Endothelial cell of umbilical vein (primary cell): ENCODE data around the gene SPAG17. TPM values are rescaled to one million over a fixed set of nuclear protein-coding genes. Genes with fewer than 3 reads are reported as not detected.

Experiments
- BruUV-seq: library from RNA; stranded (reverse); fragments of 400-500 nt; replicated peaks from 2 replicates; lab custom pipeline; 2021; lab: Mats Ljungman, UMichigan
- CTCF ChIA-PET: fragments of 300-600, 350-600 bp; sonication (Branson Sonifier 250); formaldehyde crosslinking; loops from one replicate; lab custom pipeline; 2021; ENCODE audit warnings: antibody characterized with exemption, inconsistent platforms; lab: Charles Lee
- POLR2A ChIA-PET: fragments of 300-600, 350-600 bp; sonication (Branson Sonifier 250); formaldehyde crosslinking; loops from one replicate; lab custom pipeline; 2021; ENCODE audit warnings: antibody characterized with exemption, inconsistent platforms; lab: Charles Lee
- DNase-seq: peaks from one replicate; pipeline ENCODE4 v3.0.0-alpha.2; 2011; ENCODE audit warnings: low read depth, low spot score
- FAIRE-seq: peaks from 2 replicates; lab custom pipeline; 2011; peaks lifted over from hg19 to GRCh38; lab: Jason Lieb, UNC
- H2AFZ ChIP-seq: 2 replicates; pipeline ENCODE4 v1.6.0; 2012; ENCODE audit warnings: low read depth, low read length, control low read depth, inconsistent platforms
- H3K27ac ChIP-seq: 2 replicates; pipeline ENCODE4 v1.5.1; 2011; ENCODE audit warnings: low read depth, mild to moderate bottlenecking, control low read depth, low read length, moderate library complexity; ENCODE audit not compliant: insufficient read depth
- H3K27me3 ChIP-seq, 2 experiments: 2 replicates each; pipeline versions ENCODE4 v1.6.0 to v1.6.1; 2011; ENCODE audit warnings: low read length in 2 of 2, mixed read lengths in 1 of 2; ENCODE audit not compliant: control insufficient read depth in 2 of 2, insufficient read depth in 2 of 2
- H3K36me3 ChIP-seq, 2 experiments: 2 replicates in 1 of 2; 3 replicates in 1 of 2; pipeline ENCODE4 v1.5.1; 2011; ENCODE audit warnings: low read length in 2 of 2, mild to moderate bottlenecking in 1 of 2, moderate library complexity in 1 of 2; ENCODE audit not compliant: control insufficient read depth in 2 of 2, insufficient read depth in 2 of 2; ENCODE audit errors: extremely low read depth in 1 of 2
- H3K4me1 ChIP-seq: 3 replicates; pipeline ENCODE4 v1.5.1; 2011; ENCODE audit warnings: mild to moderate bottlenecking, low read length; ENCODE audit not compliant: control insufficient read depth, insufficient read depth; ENCODE audit errors: extremely low read depth
- H3K4me2 ChIP-seq: 2 replicates; pipeline ENCODE4 v1.6.1; 2011; ENCODE audit warnings: low read length, control low read depth, mixed read lengths; ENCODE audit not compliant: insufficient read depth
- H3K4me3 ChIP-seq, 3 experiments: fragments of 200-600 bp in 1 of 3; sonication (generic), shearing (Covaris generic) in 1 of 3; replicated peaks in 1 of 3; 2 replicates each; pipeline ENCODE4 v1.5.1; 2011 to 2016; ENCODE audit warnings: control low read depth in 3 of 3, low read length in 3 of 3, mild to moderate bottlenecking in 2 of 3, inconsistent platforms in 1 of 3, low read depth in 1 of 3, moderate library complexity in 1 of 3; ENCODE audit not compliant: insufficient read depth in 1 of 3
- H3K79me2 ChIP-seq: 2 replicates; pipeline ENCODE4 v1.6.0; 2012; ENCODE audit warnings: low read length, inconsistent platforms; ENCODE audit not compliant: control insufficient read depth, insufficient read depth
- H3K9ac ChIP-seq: replicated peaks from 2 replicates; pipeline ENCODE3; 2011; ENCODE audit warnings: low read length, control low read depth; ENCODE audit not compliant: insufficient read depth; ENCODE audit errors: extremely low read depth
- H3K9me1 ChIP-seq: replicated peaks from 3 replicates; pipeline ENCODE4 v1.6.0; 2011; ENCODE audit warnings: mild to moderate bottlenecking, low read length; ENCODE audit not compliant: control insufficient read depth, insufficient read depth; ENCODE audit errors: extremely low read depth
- H3K9me3 ChIP-seq: replicated peaks from 2 replicates; pipeline ENCODE4 v1.5.1; 2012; ENCODE audit warnings: low read length, inconsistent platforms; ENCODE audit not compliant: control insufficient read depth, insufficient read depth
- H4K20me1 ChIP-seq: replicated peaks from 2 replicates; pipeline ENCODE3; 2011; ENCODE audit warnings: mild to moderate bottlenecking, low read length; ENCODE audit not compliant: control insufficient read depth, insufficient read depth; ENCODE audit errors: extremely low read depth
- EZH2 ChIP-seq: IDR thresholded peaks from 2 replicates; pipeline ENCODE4 v1.6.1; 2012; ENCODE audit warnings: borderline replicate concordance, low read depth, mild to moderate bottlenecking, moderate library complexity, low read length, inconsistent platforms; ENCODE audit not compliant: severe bottlenecking
- FOS ChIP-seq: IDR thresholded peaks from 2 replicates; pipeline ENCODE4 v1.6.1; 2011; ENCODE audit warnings: mild to moderate bottlenecking, low read length, moderate library complexity, borderline replicate concordance; ENCODE audit not compliant: insufficient read depth
- GATA2 ChIP-seq: IDR thresholded peaks from 2 replicates; pipeline ENCODE4 v1.7.0; 2011; ENCODE audit warnings: low read depth, mild to moderate bottlenecking, moderate library complexity, mixed read lengths, low read length; ENCODE audit not compliant: insufficient read length, insufficient read depth
- JUN ChIP-seq: IDR thresholded peaks from 2 replicates; pipeline ENCODE4 v1.6.1; 2011; ENCODE audit warnings: borderline replicate concordance, low read depth; ENCODE audit not compliant: insufficient read length, insufficient read depth
- MAX ChIP-seq: IDR thresholded peaks from 2 replicates; pipeline ENCODE4 v1.6.1; 2011; ENCODE audit not compliant: insufficient read depth, insufficient read length
- MYC ChIP-seq: IDR thresholded peaks from one replicate; pipeline ENCODE4 v1.6.1; 2011; ENCODE audit warnings: mild to moderate bottlenecking, low read depth, low read length
- POLR2AphosphoS5 ChIP-seq: IDR thresholded peaks from 2 replicates; pipeline ENCODE4 v1.6.1; 2012; ENCODE audit warnings: low read depth, mild to moderate bottlenecking, control low read depth, low read length, moderate library complexity; ENCODE audit not compliant: insufficient read depth
- dilution Hi-C: fragments of 300-500 bp; cut with MboI; formaldehyde crosslinking; loops from one replicate; pipeline ENCODE4 v1.15.0; 2019; ENCODE audit warnings: low sequenced_read_pairs; ENCODE audit not compliant: extremely low pct_ligation_motif_present
- intact Hi-C: fragments of 100-400 bp; cut with micrococcal nuclease; formaldehyde crosslinking; loops from one replicate; pipeline ENCODE4 v1.10.0; 2022
- polyA plus RNA-seq, 4 experiments: library from polyadenylated mRNA; depleted of rRNA in 3 of 4; stranded (reverse) in 3 of 4; unstranded in 1 of 4; fragments of >200 nt; gene quantifications; 2 replicates each; pipeline versions ENCODE4 v1.2.1 to v1.2.3, GENCODE V29; 2011 to 2012; ENCODE audit warnings: missing spikeins in 1 of 4
- total RNA-seq: library from RNA; stranded (reverse); gene quantifications from 2 replicates; pipeline ENCODE4 v1.2.3, GENCODE V29; 2021
- TF ChIP-seq, protein P1 (sequence below), 2 donors: IDR thresholded peaks; 1 replicate in 1 of 2; 2 replicates in 1 of 2; pipeline ENCODE4 v1.5.1; 2011; ENCODE audit warnings: low read length in 2 of 2, mild to moderate bottlenecking in 2 of 2, moderate library complexity in 2 of 2, control low read depth in 1 of 2, inconsistent platforms in 1 of 2, low read depth in 1 of 2; ENCODE audit not compliant: insufficient read depth in 1 of 2; ENCODE audit errors: extremely low read depth in 1 of 2

The SPAG17 gene
- total and polyA plus RNA-seq, 2 donors (not counting 3 experiments of a cell fraction or from before 2014, with no cell fraction given) = not detected

DNA sequence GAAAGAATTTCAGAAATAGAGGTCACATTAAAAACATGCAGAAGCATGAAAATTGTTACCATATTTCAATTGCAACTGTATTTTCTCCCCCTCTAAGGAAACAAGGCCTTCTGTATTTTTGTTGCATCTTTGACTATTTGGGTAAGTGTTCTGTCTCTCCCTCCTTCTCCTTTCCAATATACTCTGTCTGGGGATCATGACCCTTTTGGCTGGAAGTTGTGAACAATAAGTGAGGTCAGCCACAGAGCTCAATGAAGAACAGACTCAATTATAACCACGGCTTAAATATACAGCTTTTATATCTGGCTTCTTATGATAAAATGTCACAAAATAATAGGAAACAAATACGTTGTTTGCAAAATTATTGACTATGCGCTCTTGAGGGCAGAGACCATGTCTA is 47.1 kb downstream of the SPAG17 start:
- intact Hi-C loops = no loop called here
- TF ChIP-seq EZH2 = no peak
- TF ChIP-seq, protein P1, sequence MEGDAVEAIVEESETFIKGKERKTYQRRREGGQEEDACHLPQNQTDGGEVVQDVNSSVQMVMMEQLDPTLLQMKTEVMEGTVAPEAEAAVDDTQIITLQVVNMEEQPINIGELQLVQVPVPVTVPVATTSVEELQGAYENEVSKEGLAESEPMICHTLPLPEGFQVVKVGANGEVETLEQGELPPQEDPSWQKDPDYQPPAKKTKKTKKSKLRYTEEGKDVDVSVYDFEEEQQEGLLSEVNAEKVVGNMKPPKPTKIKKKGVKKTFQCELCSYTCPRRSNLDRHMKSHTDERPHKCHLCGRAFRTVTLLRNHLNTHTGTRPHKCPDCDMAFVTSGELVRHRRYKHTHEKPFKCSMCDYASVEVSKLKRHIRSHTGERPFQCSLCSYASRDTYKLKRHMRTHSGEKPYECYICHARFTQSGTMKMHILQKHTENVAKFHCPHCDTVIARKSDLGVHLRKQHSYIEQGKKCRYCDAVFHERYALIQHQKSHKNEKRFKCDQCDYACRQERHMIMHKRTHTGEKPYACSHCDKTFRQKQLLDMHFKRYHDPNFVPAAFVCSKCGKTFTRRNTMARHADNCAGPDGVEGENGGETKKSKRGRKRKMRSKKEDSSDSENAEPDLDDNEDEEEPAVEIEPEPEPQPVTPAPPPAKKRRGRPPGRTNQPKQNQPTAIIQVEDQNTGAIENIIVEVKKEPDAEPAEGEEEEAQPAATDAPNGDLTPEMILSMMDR (IDR thresholded peaks at IDR 0.05; ENCODE audit: extremely low read depth in 1 of 2, insufficient read depth in 1 of 2, low read depth in 1 of 2, low read length in 2 of 2) = no peak
- no peak for TF ChIP-seq JUN
- no peak for TF ChIP-seq MYC
- TF ChIP-seq GATA2 = no peak
- TF ChIP-seq MAX = no peak
- no peak for TF ChIP-seq FOS
- no peak for TF ChIP-seq POLR2AphosphoS5
- FAIRE-seq (no peak), DNase-seq (no peak)
- dilution Hi-C loops = no loop called here
- Histone ChIP-seq H3K27ac (no peak overlapping the region), H3K9ac (no peak overlapping the region), H3K4me3 (no peak overlapping the region), H3K27me3 (no peaks in the 10 kb centered on the region), H3K4me2 (no peak overlapping the region), H3K9me3 (no peaks in the 10 kb centered on the region), H3K79me2 (no peaks in the 10 kb centered on the region), H3K4me1 (no peaks in the 10 kb centered on the region), H4K20me1 (no peaks in the 10 kb centered on the region), H3K9me1 (no peaks in the 10 kb centered on the region), H3K36me3 (no peaks in the 10 kb centered on the region), H2AFZ (no peak overlapping the region)
- CTCF ChIA-PET = no interaction called here
- POLR2A ChIA-PET = no interaction called here
- BruUV-seq = no TSS peak
